Activated CD4-positive, alpha-beta T cell treated with anti-CD3 and anti-CD28 coated beads for 1 hour (primary cell): Measurements from ENCODE around the gene LOXL1.
A peak's percentile ranks its signal among the peaks of the same experiment; 100 is the strongest.

ENCODE experiments used
- DNase-seq: peaks from one replicate; pipeline ENCODE4 v3.0.0-alpha.2; 2020

LOXL1 gene

DNA sequence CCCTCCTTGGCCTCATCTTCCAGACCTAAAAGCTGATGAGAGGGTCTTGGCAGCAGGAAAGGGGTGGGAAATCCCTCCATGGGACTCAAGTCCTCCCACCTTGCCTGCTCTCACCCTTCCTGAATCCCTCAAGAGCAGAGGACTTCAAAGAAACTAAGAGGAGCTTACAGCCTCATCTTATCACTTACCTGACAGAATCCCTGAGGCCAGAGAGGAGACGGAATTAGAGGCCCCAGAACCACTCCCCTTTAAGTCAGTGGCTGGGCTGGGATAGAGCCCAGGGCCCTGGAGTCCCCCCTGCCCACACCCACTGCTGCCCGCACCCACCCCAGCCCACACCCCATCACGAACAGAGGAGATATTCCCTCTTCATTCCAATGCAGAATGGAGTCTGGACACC is 15.2 kb downstream of the LOXL1 start:
- DNase-seq, result no peak

DNA sequence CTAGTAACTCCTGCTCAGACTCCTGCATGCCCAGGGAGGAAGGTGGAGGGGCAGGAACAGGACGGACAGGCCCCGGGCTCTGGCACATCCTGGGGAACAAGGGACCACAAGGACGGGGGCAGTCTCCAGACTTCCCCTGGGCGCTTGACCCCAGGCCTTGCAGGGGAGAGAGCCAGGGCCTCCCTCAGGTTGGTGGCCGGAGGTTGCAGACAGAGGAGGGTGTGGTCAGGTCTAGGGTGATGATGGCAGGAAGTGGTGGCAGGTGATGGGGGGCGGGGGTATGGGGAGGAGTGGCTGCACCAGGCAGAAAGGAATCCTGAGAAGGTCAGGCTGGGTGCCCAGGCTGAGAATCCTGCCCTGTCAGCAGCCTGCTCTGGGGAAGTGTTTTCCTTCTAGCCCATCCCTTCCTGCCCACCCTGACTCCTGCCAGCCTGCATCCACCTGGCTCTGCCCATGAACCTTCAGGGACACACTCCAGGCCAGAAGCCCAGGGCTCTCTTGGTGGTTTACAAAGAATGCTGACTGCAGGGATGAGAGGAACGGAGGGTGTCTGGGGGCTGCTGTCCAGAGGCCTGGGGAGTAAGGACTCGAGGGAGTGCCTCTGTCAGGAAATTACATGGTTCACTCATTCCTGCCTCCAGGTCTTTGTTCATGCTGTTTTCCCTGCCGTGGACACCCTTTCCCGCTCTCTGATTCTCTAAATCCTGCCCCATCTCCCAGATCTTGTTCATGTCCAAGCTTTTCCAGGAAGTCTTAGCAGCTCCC is 15.8 kb downstream of the LOXL1 start:
- no peak for DNase-seq

DNA sequence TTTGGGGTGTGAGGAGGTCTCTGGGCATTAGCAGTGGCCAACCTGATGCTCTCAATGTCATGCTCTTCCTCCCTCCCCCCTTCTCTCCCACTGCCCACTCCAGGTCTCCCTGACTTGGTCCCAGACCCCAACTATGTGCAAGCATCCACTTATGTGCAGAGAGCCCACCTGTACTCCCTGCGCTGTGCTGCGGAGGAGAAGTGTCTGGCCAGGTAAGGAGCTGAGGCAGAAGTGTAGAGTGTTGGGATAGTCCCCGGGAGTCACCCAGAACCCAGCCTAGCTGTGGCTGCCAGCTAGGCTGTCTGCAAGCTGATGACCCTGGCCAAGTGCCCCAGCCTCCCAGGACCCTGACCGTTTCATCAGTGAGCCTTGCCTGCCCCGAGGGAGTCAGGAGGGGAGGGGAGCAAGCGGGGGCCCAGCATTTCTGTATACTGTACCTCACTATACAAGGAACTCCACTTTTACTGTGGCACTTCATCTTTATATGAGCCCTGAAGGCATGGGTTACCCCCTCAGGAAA is 16.5 kb downstream of the LOXL1 start:
- DNase-seq, result no peak

DNA sequence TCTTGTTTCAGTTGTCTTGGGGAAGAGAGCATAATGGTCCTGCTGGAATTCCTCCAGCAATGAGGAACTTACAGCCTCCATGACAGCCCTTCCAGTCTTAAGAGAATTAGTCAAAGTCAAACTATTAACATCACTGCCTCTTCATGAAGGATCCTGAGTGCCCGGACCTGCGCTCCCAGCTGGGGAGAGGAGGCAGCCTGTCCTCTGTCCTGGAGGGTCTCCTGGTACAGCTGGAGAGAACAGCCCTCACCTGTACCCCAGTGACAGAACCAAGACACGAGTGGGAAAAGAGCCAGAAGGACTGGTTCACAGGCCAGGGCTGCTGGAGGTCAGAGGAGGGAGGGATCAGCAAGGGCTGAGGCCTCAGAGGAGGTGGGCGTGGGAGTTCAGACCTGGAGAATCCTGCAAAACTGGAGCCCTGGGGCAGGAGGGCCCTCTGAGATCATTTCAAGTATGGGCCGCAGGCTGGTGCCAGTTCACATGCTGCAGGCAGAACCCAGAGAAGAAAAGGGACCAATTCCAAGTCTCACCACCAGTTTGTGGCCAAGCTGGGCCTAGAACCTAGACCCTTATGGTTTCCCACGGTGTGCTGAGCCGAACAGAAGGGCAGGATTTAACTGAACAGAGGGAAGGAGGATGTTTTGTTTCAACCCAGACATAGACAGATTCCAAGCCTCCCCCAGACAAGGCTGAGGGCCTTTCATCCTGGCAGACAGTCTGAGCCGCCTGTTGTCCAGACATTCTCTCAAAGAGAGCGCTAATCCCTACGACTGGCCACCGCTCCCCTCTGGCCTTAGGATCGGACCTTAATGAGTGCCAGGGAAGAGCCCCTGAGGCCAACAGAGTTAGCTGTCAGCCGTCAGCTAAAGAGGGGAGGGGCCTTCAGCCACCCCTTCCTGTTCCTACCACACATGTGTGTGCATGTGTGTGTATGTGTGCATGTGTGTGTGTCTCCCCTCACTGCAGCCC is 18.2 kb downstream of the LOXL1 start:
- DNase-seq, result no peak

DNA sequence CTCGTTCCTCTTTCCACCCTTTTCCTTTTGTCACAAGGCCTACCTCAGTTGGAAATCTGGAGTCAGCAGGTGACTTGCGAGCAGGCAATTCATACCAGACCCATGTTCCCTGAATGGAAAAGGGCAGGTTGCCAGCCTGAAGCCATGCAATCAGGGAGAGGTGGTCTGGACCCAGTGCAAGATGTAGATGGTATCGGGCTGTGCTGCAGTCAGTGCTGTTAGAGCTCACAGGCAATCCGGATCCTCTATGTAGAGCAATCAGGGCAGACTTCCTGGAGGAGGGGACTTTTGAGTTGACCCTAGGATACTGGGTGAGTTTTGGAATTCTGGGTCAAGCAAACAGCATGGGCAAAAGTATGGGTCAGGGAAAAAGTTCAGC is 18.9 kb downstream of the LOXL1 start:
- no peak for DNase-seq

DNA sequence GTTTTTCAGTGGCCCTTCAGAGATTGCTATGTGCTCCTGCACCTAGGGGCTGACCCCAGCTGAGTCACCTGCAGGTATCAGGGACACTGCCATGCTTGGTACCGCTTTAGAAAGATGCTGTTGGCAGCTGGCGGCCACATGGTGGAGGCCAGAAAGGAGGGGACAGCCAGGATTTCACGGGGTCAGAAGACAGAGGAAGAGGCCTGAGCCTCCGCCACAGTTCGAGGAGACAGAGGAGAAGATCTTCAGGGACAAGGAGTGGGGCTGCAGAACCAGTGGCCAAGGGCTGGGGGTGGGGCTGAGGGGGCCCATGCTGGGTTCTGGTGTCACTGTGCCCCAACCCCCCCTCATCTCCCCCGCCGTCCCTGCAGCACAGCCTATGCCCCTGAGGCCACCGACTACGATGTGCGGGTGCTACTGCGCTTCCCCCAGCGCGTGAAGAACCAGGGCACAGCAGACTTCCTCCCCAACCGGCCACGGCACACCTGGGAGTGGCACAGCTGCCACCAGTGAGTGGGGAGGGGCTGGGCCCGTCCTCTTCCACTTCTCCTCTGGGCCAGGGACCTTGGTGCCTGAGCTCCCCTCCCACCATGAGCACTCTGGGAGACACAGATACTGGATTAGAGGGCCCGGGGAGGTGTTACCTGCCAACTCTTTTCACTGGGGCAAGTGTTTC is 19.9 kb downstream of the LOXL1 start:
- no peak for DNase-seq

DNA sequence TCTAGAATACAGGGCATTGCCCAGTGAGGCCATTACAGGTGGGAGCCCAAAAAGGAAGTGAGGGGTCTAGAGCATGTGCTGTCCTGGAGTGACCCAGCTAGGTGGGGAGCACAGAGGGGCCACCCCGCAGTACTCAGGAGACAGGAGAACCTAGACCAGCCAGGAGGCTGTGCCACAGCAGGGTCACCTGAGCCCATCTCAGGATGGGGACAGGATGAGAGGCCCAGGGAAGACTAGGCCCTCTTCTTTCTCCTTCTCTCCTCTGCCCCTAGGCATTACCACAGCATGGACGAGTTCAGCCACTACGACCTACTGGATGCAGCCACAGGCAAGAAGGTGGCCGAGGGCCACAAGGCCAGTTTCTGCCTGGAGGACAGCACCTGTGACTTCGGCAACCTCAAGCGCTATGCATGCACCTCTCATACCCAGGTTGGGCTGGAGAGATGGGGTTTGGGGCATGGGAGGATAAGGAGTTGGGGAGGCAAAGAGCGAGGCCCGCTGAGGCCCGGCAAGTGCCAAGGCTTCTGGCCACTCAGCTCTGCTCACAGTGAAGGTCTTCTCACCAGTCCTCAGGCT is 20.6 kb downstream of the LOXL1 start:
- DNase-seq, result no peak

DNA sequence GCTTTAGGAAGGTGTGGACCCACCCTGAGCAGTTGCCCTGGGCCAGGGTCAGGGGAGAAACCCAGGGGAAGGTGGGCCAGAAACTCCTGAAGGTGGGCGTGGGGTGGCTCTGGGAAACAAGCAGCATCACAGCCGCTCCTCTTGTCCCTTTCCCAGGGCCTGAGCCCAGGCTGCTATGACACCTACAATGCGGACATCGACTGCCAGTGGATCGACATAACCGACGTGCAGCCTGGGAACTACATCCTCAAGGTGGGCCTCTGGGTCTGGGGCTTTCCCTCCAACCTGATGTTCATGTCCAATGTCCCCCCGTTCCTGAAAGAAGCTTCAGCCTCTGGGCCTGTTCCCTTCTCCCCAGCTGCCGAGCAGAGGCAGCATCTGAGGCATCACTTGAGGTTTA is 21.4 kb downstream of the LOXL1 start:
- no peak for DNase-seq

DNA sequence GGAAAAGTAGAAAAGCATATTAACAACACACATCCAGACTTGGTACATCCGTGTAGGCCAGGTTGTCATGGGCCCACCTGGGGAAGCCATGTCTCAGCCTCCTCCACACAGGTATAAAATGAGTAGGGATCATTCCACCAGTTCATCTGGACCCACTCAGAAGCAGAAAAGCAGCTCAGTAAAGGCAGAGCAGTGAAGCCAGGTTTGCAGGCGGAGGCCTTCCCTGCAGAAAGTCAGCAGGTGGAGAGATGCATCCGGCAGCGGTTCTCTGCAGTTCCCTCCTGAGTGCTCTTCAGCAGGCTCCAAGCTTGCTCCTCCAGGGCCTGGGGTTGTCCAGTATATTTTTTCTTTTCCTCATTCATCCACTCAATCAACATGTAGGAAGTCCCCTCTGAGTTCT is 22.1 kb downstream of the LOXL1 start:
- no peak for DNase-seq

DNA sequence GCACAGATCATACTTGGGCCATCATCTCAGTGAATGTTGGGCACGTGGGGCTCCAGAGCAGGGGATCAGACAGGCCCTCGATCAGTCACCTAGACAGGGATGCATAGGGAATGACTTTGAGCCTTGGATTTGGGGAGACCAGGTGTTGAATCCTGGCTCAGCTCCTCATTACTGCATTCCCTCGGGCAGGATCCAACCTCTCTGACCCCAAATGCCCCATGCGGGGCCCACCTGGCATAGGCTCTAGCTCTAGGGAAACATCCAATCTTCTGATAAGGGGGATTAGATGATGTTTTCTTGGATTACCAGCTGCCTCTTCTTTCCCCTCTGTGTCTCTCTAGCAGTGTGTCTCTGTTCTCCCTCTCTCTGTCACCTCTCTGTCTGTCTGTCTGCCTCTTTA is 22.7 kb downstream of the LOXL1 start:
- DNase-seq, result no peak

DNA sequence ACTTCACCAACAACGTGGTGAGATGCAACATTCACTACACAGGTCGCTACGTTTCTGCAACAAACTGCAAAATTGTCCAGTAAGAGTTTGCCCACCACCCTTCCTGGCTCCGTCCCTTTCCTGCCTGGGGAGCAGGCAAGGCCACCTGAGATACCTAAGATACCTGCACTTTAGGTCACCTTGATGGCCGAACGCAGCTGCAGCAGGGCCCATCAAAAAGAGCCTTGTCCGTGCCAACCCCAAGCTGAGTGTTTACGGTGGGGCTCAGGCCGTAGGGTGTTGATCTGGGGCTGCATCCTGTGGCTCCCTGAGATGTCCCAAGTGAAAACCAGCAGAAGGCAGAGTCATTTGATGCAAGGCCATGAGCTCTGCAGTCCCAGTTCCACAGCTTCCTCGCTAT is 23.2 kb downstream of the LOXL1 start:
- DNase-seq, result no peak

DNA sequence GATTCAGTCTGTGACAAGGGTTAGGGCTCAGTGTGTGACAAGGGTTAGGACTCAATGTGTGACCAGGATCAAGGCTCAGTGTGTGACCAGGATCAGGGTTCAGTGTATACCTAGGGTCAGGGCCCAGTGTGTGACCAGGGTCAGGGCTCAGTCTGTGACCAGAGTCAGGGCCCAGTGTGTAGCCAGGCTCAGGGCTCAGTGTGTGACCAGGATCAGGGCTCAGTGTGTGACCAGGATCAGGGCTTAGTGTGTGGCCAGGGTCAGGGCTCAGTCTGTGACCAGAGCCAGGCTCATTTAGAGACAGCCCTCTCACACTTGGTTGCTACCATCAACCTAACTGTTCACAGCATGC is 24.2 kb downstream of the LOXL1 start:
- DNase-seq, result no peak

DNA sequence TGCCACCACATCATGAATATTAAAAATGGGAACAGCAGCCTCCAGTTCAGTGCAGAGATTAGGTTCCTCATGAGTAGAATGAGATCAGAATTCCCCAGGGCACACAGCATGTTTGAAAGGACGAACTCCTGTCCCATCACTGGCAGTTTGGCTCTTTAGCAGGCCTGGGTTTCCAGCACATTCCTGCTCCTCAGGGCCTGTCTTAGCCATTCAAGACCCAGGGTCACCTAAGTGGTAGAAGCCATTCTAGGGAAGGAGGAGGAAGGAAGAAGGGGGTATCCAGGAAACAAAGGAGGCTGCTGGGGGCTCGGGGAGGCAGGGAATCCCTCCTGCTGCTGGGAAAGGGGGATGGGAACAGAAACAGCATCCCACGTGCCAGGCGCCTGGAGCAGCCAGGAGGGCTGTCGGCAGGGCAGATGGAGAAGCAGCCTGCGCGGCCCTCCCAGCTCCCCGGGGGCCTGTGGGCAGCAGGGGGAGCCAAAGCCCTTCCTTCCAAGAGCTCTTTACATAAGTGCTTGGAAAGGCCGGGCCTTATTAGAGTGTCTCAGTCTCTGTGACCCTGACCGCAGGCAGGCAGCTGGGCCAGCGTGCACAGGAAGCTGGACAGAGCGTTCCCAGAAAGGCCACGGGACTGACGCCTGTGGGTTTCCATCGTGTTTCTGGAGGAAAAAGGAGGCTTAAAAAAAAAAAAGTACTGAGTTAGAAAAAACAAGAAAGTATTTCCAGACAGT is 24.7 kb downstream of the LOXL1 start:
- peak; percentile 60 for DNase-seq

DNA sequence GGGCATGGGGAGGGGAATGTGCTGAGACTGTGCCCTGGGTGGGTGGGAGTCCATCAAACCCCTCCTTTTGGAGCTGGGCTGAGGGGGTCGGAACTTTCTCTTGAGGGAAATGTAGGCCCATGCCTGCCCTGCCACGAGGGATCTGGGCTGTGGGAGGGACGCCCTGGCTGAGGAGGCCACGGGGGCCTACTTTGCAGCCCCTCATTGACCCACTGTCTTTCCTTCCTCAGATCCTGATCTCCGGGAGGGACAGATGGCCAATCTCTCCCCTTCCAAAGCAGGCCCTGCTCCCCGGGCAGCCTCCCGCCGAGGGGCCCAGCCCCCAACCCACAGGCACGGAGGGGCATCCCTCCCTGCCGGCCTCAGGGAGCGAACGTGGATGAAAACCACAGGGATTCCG is 25.3 kb downstream of the LOXL1 start:
- DNase-seq, result no peak

DNA sequence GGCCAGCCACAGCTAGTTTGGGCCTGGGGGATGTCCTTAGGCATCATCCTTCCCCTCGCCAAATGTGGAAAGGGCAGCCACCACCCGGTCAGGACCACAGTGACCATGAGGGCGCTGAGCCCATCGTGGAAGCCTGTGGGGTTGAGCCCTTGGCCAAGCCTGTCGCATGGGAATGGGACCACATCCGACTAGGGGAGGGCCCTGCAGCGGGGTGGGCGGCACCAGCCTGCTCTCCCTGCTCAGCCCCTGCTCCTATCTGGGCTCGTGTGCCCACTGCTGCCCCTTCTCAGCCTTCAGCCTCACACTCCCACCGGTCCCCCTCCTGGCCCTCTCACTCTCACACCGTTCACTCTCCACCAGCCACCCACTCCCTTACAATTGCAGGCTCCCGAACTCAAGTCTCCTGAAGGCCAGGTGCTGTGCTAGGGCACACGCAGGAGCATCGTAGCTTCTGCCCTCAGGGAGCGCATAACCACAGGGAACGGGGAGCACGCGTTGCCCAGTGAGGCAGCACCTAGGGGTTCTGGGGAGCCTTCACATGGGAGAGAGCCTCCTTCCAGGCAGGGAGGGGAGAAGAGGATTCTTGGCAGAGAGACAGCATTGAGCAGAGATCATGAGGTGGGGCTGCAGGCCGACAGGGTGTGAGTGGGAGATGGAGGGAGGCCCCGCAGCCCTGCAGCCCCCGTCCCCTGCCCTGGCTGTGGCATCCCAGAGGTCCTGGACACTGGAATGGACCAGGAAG is 26.1 kb downstream of the LOXL1 start:
- no peak for DNase-seq

DNA sequence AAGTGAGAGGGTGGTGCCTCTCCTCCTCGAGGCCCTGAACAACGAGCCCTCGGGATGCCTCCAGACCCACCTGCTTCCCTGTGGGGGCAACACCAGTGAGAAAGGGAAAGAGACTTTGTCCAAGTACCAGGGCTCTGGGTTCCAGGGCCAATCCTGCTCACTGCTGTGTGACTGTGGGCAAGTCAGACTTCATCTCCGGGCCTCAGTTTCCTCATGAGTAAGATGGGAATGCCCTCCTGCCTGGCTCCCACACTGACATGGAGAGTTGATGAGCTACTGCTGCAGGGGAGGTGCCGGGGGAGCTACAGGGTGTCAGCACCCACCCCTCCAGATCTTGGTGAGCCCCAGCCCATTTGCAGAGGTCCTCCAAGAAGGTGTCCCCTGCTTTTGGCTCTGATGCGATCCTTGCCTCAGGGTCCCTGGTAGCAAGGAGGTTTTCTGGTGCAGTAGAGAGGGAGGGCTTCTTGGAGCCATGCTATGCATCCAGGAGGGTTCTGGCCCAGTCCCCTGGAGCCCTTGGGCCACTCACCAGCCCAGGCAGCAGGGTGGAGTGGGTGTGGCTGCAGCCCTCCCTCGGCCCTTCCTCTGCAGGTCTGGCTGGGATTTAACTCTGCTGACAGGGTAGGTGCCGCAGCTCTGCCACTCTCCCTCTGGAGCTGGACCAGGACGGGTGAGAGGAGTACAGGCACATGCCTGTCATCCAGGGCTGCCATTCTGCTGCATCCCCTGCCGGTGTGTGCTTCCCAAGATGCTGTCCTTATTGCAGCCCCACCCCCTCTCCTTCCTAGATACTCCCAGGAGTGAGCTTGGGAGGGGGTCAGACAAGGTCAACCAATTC is 26.9 kb downstream of the LOXL1 start:
- DNase-seq, result no peak

DNA sequence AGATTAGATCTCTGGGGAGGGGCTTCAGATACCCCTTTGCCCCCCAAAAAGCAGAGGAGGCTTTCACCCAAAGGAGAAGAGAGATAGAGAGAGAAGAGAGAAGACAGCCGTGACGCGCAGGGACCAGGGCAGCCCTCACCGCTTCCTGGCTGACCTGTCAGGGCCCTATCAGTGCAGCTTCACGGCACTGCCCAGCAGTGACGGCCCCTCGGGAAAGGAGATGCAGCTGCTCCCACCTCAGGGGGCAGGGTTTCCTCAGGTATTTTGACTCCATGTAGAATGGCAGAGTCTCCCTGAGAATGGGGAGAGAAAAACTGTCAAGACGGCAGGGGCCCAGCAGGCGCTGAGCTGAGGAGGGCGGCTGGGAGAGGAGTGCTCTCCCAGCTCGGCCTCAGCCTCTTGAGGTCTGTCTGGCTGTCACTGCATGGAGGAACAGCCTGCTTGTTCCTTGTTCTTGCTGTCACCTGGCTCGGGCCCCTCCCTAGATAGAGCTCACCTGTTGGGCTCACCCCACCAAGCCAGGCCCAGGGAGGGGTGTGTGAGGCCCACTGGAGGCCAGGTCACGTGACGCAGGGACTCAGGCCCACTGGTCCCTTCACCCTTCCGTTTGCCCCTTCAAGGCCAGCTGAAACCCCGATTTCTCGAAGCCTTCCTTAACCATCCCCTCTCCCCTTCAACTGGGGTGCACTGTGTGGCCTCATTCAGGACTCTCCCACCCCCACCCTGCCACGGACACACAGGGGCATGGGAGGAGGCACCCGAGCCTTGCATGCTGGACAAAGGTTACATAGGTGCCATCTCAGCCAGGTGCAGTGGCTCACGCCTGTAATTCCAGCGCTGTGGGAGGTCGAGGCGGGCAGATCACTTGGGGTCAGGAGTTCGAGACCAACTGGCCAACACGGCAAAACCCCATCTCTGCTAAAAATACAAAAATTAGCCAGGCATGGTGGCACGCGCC is 28.2 kb downstream of the LOXL1 start:
- no peak for DNase-seq

DNA sequence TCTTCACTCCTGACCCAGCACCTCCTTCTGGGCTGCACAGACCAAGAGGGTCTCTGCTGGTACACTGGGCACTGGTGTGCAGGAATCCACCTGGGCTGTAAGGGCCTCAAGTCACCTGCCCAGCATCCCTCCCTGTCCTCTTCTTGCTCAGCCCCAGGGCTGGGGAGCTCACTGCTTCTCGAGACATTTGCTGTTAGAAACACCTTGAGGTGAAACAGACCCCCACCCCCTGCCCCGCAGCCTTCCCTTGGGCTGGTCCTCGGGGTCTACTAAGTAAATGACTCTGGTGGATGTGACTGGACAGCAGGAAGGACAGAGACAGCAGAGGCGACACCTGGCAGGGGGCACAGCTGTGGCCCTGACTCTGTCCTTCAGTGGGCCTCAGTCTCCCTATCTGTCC is 29.1 kb downstream of the LOXL1 start:
- DNase-seq, result no peak
